DOHH2 (cell line): Measurements from ENCODE around the gene BANK1.

Source experiments
- H3F3A ChIP-seq: fragments of 200-600 bp; sonication (generic), shearing (Covaris generic); 2 replicates; pipeline ENCODE4 v1.6.0; 2016; ENCODE audit warnings: antibody characterized with exemption, mild to moderate bottlenecking; ENCODE audit not compliant: control insufficient read depth, insufficient read depth
- H3K27ac ChIP-seq: fragments of 200-600 bp; sonication (generic); 2 replicates; pipeline ENCODE4 v1.5.1; 2014; ENCODE audit warnings: low read depth, mild to moderate bottlenecking, low read length, moderate library complexity
- H3K27me3 ChIP-seq: fragments of 200-600 bp; sonication (generic); 2 replicates; pipeline ENCODE4 v1.6.1; 2014; ENCODE audit warnings: mild to moderate bottlenecking, low read length, mixed read lengths; ENCODE audit not compliant: control insufficient read depth
- H3K36me3 ChIP-seq: fragments of 200-600 bp; sonication (generic); 2 replicates; pipeline ENCODE4 v1.6.1; 2014; ENCODE audit warnings: mild to moderate bottlenecking, low read length, moderate library complexity, mixed read lengths; ENCODE audit not compliant: control insufficient read depth
- H3K4me1 ChIP-seq: fragments of 200-600 bp; sonication (generic); 2 replicates; pipeline ENCODE4 v1.6.1; 2014; ENCODE audit warnings: mild to moderate bottlenecking, low read length, mixed read lengths; ENCODE audit not compliant: control insufficient read depth
- H3K4me2 ChIP-seq: fragments of 200-600 bp; sonication (generic); 2 replicates; pipeline ENCODE4 v1.6.0; 2014; ENCODE audit warnings: mild to moderate bottlenecking, low read length, moderate library complexity
- H3K4me3 ChIP-seq: fragments of 200-600 bp; sonication (generic); 2 replicates; pipeline ENCODE4 v1.5.1; 2014; ENCODE audit warnings: mild to moderate bottlenecking, low read length, mixed read lengths
- H3K79me2 ChIP-seq: fragments of 200-600 bp; sonication (generic); 2 replicates; pipeline ENCODE4 v1.6.1; 2014; ENCODE audit warnings: mild to moderate bottlenecking, low read length, mixed read lengths; ENCODE audit not compliant: control insufficient read depth
- H3K9me2 ChIP-seq: fragments of 200-600 bp; sonication (generic); replicated peaks from 2 replicates; pipeline ENCODE4 v1.6.1; 2014; ENCODE audit warnings: mild to moderate bottlenecking, low read length, mixed read lengths; ENCODE audit not compliant: control insufficient read depth
- H3K9me3 ChIP-seq: fragments of 200-600 bp; sonication (generic); 2 replicates; pipeline ENCODE4 v1.6.1; 2014; ENCODE audit warnings: antibody characterized with exemption, low read length, mixed read lengths; ENCODE audit not compliant: control insufficient read depth, insufficient read depth
- H4K20me1 ChIP-seq: fragments of 200-600 bp; sonication (generic); 2 replicates; pipeline ENCODE4 v1.6.0; 2014; ENCODE audit warnings: low read depth, mild to moderate bottlenecking, antibody characterized with exemption, low read length, moderate library complexity; ENCODE audit not compliant: control insufficient read depth, insufficient read depth
- CTCF ChIP-seq: fragments of 200-600 bp; sonication (generic); IDR thresholded peaks from one replicate; pipeline ENCODE4 v1.5.1; 2014; ENCODE audit warnings: antibody characterized with exemption, mild to moderate bottlenecking, low read depth, low read length; ENCODE audit not compliant: poor library complexity, severe bottlenecking
- EZH2phosphoT487 ChIP-seq: fragments of 200-600 bp; sonication (generic); IDR thresholded peaks from 2 replicates; pipeline ENCODE4 v1.6.1; 2017; ENCODE audit warnings: borderline replicate concordance, mild to moderate bottlenecking, antibody characterized with exemption, low read length, moderate library complexity, mixed read lengths

The BANK1 gene

DNA sequence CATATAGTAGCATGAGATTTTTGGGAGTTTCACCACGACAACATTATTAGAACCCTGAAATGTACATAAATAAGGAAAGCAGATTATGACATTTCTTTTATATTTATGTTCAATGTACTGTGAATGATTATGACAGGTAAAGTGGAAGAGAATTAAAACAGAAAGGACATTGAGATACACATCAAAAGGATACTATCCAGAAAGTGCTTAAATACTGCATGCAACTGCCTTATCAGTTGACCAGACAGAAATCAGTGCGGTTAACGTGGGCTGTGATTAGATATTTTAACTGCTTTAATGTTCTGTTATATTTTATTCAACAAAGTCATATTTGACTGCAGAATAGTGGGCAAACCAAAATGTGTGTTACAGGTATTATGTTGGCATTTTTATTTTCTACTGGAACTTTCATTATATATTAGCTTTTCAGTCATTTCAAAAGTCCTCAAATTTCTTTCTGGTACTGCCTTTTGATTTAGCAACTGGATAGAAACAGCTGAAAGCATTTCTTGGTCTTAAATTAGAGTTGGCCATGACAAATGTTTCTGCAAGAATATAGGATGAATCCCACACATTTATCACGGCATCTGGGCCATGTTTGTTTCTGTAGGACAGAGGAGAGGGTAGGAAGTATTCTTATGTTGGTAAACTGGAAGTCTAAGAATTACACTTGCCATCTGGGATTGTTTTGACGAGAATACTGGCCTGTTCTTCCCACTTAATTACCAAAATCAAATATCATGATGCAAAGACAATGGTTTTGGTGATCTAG is 299.5 kb downstream of the BANK1 start:
- H3K27ac ChIP-seq, result no peak overlapping the region
- H3F3A ChIP-seq, result no peaks in the 10 kb centered on the region
- H4K20me1 ChIP-seq, result no peaks in the 10 kb centered on the region
- TF ChIP-seq EZH2phosphoT487 (no peak), CTCF (no peak)
- H3K9me2 ChIP-seq, result no peaks in the 10 kb centered on the region
- H3K4me1 ChIP-seq, result no peaks in the 10 kb centered on the region
- no peaks in the 10 kb centered on the region for H3K27me3 ChIP-seq
- no peak overlapping the region for H3K4me2 ChIP-seq
- H3K4me3 ChIP-seq, result no peak overlapping the region
- no peaks in the 10 kb centered on the region for H3K9me3 ChIP-seq
- no peaks in the 10 kb centered on the region for H3K79me2 ChIP-seq
- no peaks in the 10 kb centered on the region for H3K36me3 ChIP-seq

DNA sequence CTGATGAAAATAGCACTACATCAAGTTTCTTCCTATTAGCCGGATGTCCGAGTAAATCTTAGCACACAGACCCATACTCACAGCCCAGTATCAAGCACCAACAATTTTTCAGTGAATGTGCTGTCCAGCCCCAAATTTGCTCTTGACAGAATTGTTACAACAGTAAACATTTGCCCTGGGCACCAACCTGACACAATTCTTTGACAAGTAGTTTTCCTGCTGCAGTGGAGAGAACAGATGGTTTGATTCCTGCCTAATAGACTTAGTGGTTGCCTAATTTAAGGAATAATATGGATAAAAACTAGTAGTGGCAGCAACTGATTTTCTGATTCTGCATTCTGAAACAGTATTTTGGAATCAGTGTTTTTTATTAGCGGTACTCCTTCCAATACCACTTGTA is 301.1 kb downstream of the BANK1 start:
- H3K9me2 ChIP-seq, result no peaks in the 10 kb centered on the region
- H4K20me1 ChIP-seq, result no peaks in the 10 kb centered on the region
- H3K79me2 ChIP-seq, result no peaks in the 10 kb centered on the region
- TF ChIP-seq EZH2phosphoT487 (no peak), CTCF (no peak)
- no peaks in the 10 kb centered on the region for H3K36me3 ChIP-seq
- H3K27ac ChIP-seq, result no peak overlapping the region
- no peak overlapping the region for H3K4me2 ChIP-seq
- H3K27me3 ChIP-seq, result no peaks in the 10 kb centered on the region
- H3K4me3 ChIP-seq, result no peak overlapping the region
- no peaks in the 10 kb centered on the region for H3F3A ChIP-seq
- no peaks in the 10 kb centered on the region for H3K9me3 ChIP-seq
- no peaks in the 10 kb centered on the region for H3K4me1 ChIP-seq

- Histone ChIP-seq H3K4me1 (no peaks in the 10 kb centered on the region), H3F3A (no peaks in the 10 kb centered on the region), H4K20me1 (no peaks in the 10 kb centered on the region), H3K4me3 (no peak overlapping the region), H3K79me2 (no peaks in the 10 kb centered on the region), H3K9me2 (no peaks in the 10 kb centered on the region), H3K9me3 (no peaks in the 10 kb centered on the region), H3K27ac (no peak overlapping the region), H3K4me2 (no peak overlapping the region), H3K27me3 (no peaks in the 10 kb centered on the region), H3K36me3 (no peaks in the 10 kb centered on the region)
- TF ChIP-seq CTCF, result no peak
- TF ChIP-seq EZH2phosphoT487, result no peak
These were observed 304.0 kb downstream of the BANK1 start for GRCh38 chr4:102094481-102094880.
